RKO (cell line): Measurements from ENCODE around the gene ZBTB8B.

ENCODE experiments used
- DNase-seq: peaks from one replicate; pipeline ENCODE4 v3.0.0-alpha.2; 2016; ENCODE audit warnings: low spot score

Gene ZBTB8B

DNA sequence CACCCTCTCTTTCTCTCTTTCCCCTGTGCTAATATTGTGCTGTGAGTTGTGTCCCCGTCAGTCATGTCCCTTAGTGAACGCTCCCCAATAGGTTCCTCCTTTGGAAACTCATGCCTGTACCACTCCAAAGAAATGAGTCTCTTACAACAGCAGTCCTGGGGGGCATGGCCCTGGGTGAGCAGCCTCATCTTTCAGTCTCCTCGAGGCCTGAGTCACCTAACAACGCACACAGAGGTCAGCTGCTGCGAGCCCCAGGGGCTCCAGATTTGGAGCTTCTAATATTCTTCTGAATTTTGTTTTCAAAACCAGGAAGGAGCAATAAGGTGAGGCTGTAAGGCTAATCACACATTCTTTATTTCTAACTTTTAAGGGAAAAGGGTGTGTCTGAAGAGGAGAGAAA, 43.9 kb downstream of the ZBTB8B start:
- DNase-seq = peak; percentile 59

GRCh38 chr1:32509939-32510338, 45.1 kb downstream of the ZBTB8B start:
- no peak for DNase-seq
